ENCODE measurements around the gene ZNF462.
"Not testable (repeated sequence)": the region's sequence is repeated elsewhere in the genome, so short reads cannot be mapped to it uniquely, and the experiment has no call there.

Gene ZNF462

GRCh38 chr9:106889061-106889590, 26.2 kb downstream of the ZNF462 start:
- no peak for DNase-seq

GRCh38 chr9:106890608-106891007, 27.6 kb downstream of the ZNF462 start:
- no peak for DNase-seq

- DNase-seq = no peak
Measured at GRCh38 chr9:106891286-106891685, 28.3 kb downstream of the ZNF462 start.

GRCh38 chr9:106892632-106893031, 29.7 kb downstream of the ZNF462 start:
- DNase-seq = no peak

- no peak for DNase-seq
Measured at GRCh38 chr9:106893088-106893487, 30.1 kb downstream of the ZNF462 start.

- no peak for DNase-seq
Measured at GRCh38 chr9:106896695-106897094, 33.7 kb downstream of the ZNF462 start.

GRCh38 chr9:106897236-106897635, 34.3 kb downstream of the ZNF462 start:
- no peak for DNase-seq

- no peak for DNase-seq
Measured at GRCh38 chr9:106897751-106898150, 34.8 kb downstream of the ZNF462 start.

- DNase-seq = not testable (repeated sequence)
Measured at GRCh38 chr9:106900523-106900922, 37.6 kb downstream of the ZNF462 start.

GRCh38 chr9:106906129-106906528, 43.2 kb downstream of the ZNF462 start:
- no peak for DNase-seq

- no peak for DNase-seq
Measured at GRCh38 chr9:106911951-106912350, 49.0 kb downstream of the ZNF462 start.

GRCh38 chr9:106913276-106913675, 50.3 kb downstream of the ZNF462 start:
- no peak for DNase-seq

- no peak for DNase-seq
Measured at GRCh38 chr9:106915851-106916250, 52.9 kb downstream of the ZNF462 start.

GRCh38 chr9:106916466-106917235, 53.7 kb downstream of the ZNF462 start:
- no peak for DNase-seq

GRCh38 chr9:106918825-106919509, 56.0 kb downstream of the ZNF462 start:
- DNase-seq = no peak

GRCh38 chr9:106920091-106920490, 57.1 kb downstream of the ZNF462 start:
- no peak for DNase-seq

GRCh38 chr9:106920701-106921283, 57.8 kb downstream of the ZNF462 start:
- DNase-seq = no peak

GRCh38 chr9:106921341-106921899, 58.5 kb downstream of the ZNF462 start:
- no peak for DNase-seq

GRCh38 chr9:106922026-106922425, 59.1 kb downstream of the ZNF462 start:
- no peak for DNase-seq

GRCh38 chr9:106925392-106925791, 62.4 kb downstream of the ZNF462 start:
- DNase-seq = no peak

- DNase-seq = no peak
Measured at GRCh38 chr9:106927916-106928315, 65.0 kb downstream of the ZNF462 start.

GRCh38 chr9:106928350-106928749, 65.4 kb downstream of the ZNF462 start:
- no peak for DNase-seq

- DNase-seq = no peak
Measured at GRCh38 chr9:106929471-106930177, 66.7 kb downstream of the ZNF462 start.
